ENCODE results near the gene OSTN. TPM values are rescaled to one million over a fixed set of nuclear protein-coding genes. Genes with fewer than 3 reads are reported as not detected.
"Not testable (repeated sequence)": the region's sequence is repeated elsewhere in the genome, so short reads cannot be mapped to it uniquely, and the experiment has no call there.

OSTN gene
- polyA plus RNA-seq, 1 donor from 2014 or later, result 0.17 TPM

DNA sequence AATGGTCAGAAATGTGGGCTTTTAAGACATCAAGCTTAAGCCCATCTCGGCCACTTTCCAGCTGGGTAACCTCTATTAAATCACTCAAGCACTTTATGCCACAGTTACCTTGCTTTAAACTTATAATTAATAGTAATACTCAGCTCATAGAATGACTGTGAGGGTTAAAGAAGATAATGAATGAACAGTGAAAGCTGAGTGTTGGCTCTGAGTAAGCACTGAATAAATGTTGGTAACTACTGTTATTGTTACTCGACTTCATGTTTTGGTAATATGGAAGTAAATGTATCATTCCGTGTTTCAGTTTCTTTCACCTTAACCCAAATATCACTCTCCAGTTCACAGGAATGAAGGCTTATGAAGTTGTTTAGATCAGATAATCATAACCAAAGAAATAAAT, 23.9 kb upstream of the OSTN start:
- no peaks in the 10 kb centered on the region for H3K79me2 ChIP-seq (replicated peaks; ENCODE audit: insufficient read depth, low read length)
- H4K20me1 ChIP-seq (ENCODE audit: insufficient read depth), result no peaks in the 10 kb centered on the region
- H3K36me3 ChIP-seq (ENCODE audit: insufficient read depth, low read length), result no peaks in the 10 kb centered on the region
- H3K9ac ChIP-seq (ENCODE audit: low read length), result no peak overlapping the region
- no peak overlapping the region for H3K4me3 ChIP-seq (ENCODE audit: low read length)
- H3K9me3 ChIP-seq (ENCODE audit: low read length), result no peaks in the 10 kb centered on the region
- no peaks in the 10 kb centered on the region for H3K27me3 ChIP-seq (ENCODE audit: insufficient read depth, low read depth, low read length)
- H3K4me2 ChIP-seq (ENCODE audit: low read length), result no peak overlapping the region
- TF ChIP-seq SMC3 (conservative IDR thresholded peaks at IDR 0.05; ENCODE audit: poor library complexity) (no peak), TAF1 (IDR thresholded peaks at IDR 0.05; ENCODE audit: low read depth) (no peak), POLR2AphosphoS5 (IDR thresholded peaks at IDR 0.05) (no peak), MXI1 (conservative IDR thresholded peaks at IDR 0.05; ENCODE audit: poor library complexity, severe bottlenecking) (no peak), EP300 (conservative IDR thresholded peaks at IDR 0.05; ENCODE audit: poor library complexity, severe bottlenecking) (no peak), RAD21 (conservative IDR thresholded peaks at IDR 0.05) (no peak), EZH2 (IDR thresholded peaks at IDR 0.05; ENCODE audit: borderline replicate concordance, insufficient read depth, low read length, poor library complexity, severe bottlenecking) (no peak)
- TF ChIP-seq, protein P1, sequence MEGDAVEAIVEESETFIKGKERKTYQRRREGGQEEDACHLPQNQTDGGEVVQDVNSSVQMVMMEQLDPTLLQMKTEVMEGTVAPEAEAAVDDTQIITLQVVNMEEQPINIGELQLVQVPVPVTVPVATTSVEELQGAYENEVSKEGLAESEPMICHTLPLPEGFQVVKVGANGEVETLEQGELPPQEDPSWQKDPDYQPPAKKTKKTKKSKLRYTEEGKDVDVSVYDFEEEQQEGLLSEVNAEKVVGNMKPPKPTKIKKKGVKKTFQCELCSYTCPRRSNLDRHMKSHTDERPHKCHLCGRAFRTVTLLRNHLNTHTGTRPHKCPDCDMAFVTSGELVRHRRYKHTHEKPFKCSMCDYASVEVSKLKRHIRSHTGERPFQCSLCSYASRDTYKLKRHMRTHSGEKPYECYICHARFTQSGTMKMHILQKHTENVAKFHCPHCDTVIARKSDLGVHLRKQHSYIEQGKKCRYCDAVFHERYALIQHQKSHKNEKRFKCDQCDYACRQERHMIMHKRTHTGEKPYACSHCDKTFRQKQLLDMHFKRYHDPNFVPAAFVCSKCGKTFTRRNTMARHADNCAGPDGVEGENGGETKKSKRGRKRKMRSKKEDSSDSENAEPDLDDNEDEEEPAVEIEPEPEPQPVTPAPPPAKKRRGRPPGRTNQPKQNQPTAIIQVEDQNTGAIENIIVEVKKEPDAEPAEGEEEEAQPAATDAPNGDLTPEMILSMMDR (IDR thresholded peaks at IDR 0.05; ENCODE audit: poor library complexity, severe bottlenecking), result no peak
- TF ChIP-seq, protein P2, sequence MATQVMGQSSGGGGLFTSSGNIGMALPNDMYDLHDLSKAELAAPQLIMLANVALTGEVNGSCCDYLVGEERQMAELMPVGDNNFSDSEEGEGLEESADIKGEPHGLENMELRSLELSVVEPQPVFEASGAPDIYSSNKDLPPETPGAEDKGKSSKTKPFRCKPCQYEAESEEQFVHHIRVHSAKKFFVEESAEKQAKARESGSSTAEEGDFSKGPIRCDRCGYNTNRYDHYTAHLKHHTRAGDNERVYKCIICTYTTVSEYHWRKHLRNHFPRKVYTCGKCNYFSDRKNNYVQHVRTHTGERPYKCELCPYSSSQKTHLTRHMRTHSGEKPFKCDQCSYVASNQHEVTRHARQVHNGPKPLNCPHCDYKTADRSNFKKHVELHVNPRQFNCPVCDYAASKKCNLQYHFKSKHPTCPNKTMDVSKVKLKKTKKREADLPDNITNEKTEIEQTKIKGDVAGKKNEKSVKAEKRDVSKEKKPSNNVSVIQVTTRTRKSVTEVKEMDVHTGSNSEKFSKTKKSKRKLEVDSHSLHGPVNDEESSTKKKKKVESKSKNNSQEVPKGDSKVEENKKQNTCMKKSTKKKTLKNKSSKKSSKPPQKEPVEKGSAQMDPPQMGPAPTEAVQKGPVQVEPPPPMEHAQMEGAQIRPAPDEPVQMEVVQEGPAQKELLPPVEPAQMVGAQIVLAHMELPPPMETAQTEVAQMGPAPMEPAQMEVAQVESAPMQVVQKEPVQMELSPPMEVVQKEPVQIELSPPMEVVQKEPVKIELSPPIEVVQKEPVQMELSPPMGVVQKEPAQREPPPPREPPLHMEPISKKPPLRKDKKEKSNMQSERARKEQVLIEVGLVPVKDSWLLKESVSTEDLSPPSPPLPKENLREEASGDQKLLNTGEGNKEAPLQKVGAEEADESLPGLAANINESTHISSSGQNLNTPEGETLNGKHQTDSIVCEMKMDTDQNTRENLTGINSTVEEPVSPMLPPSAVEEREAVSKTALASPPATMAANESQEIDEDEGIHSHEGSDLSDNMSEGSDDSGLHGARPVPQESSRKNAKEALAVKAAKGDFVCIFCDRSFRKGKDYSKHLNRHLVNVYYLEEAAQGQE (IDR thresholded peaks at IDR 0.05; ENCODE audit: borderline replicate concordance), result no peak
- no peak overlapping the region for H3K27ac ChIP-seq (ENCODE audit: low read length)
- H3F3A ChIP-seq (ENCODE audit: insufficient read depth, low read length, poor library complexity, severe bottlenecking), result no peaks in the 10 kb centered on the region
- H2AFZ ChIP-seq (ENCODE audit: low read depth, low read length), result no peak overlapping the region
- no peaks in the 10 kb centered on the region for H3K9me2 ChIP-seq (ENCODE audit: insufficient read depth, low read length)

DNA sequence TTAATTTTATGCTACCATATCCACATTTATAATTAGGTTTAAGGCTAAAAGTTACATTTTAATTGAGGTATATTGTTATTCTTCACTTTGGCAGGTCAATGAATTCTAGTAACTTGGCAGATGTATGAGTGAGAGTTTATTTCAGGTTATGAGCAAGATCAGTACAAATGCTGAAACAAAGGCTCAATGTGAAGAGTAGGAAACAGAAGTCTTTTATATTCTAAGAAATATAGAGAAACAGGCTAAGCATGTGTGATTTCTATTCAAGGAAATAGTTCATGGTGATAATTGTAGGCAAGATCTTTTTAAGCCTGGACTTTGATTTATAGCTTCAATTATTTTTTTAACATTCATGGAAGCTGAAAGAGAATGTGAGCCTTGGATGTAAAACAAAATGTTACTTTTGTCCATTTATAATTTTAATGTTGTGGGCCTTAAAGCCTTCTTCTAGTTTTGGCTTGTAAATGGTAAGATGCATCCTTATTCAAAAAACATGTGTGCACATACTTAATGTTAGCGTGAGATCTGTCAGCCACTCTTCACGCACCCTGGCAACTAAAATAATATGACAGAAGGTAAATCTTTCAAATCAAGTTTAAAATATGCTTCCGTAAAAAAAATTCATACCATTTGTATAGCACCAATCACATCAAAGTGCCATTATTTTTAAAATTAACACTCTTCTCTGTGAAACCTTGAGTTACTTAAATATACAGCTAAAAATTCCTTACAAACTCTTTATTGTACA, 22.8 kb upstream of the OSTN start:
- Histone ChIP-seq H3K79me2 (replicated peaks; ENCODE audit: insufficient read depth, low read length) (no peaks in the 10 kb centered on the region), H4K20me1 (ENCODE audit: insufficient read depth) (no peaks in the 10 kb centered on the region), H2AFZ (ENCODE audit: low read depth, low read length) (no peak overlapping the region), H3K27me3 (ENCODE audit: insufficient read depth, low read depth, low read length) (no peaks in the 10 kb centered on the region), H3K9me3 (ENCODE audit: low read length) (no peaks in the 10 kb centered on the region), H3K4me2 (ENCODE audit: low read length) (no peak overlapping the region), H3K9me2 (ENCODE audit: insufficient read depth, low read length) (no peaks in the 10 kb centered on the region), H3K36me3 (ENCODE audit: insufficient read depth, low read length) (no peaks in the 10 kb centered on the region), H3K27ac (ENCODE audit: low read length) (no peak overlapping the region), H3K4me3 (ENCODE audit: low read length) (no peak overlapping the region), H3K9ac (ENCODE audit: low read length) (no peak overlapping the region), H3F3A (ENCODE audit: insufficient read depth, low read length, poor library complexity, severe bottlenecking) (no peaks in the 10 kb centered on the region)
- TF ChIP-seq RAD21 (conservative IDR thresholded peaks at IDR 0.05) (no peak), SMC3 (conservative IDR thresholded peaks at IDR 0.05; ENCODE audit: poor library complexity) (no peak), POLR2AphosphoS5 (IDR thresholded peaks at IDR 0.05) (no peak), TAF1 (IDR thresholded peaks at IDR 0.05; ENCODE audit: low read depth) (no peak), MXI1 (conservative IDR thresholded peaks at IDR 0.05; ENCODE audit: poor library complexity, severe bottlenecking) (no peak), EP300 (conservative IDR thresholded peaks at IDR 0.05; ENCODE audit: poor library complexity, severe bottlenecking) (no peak)
- TF ChIP-seq, protein P2 (IDR thresholded peaks at IDR 0.05; ENCODE audit: borderline replicate concordance), result no peak
- TF ChIP-seq, protein P1 (IDR thresholded peaks at IDR 0.05; ENCODE audit: poor library complexity, severe bottlenecking), result no peak

DNA sequence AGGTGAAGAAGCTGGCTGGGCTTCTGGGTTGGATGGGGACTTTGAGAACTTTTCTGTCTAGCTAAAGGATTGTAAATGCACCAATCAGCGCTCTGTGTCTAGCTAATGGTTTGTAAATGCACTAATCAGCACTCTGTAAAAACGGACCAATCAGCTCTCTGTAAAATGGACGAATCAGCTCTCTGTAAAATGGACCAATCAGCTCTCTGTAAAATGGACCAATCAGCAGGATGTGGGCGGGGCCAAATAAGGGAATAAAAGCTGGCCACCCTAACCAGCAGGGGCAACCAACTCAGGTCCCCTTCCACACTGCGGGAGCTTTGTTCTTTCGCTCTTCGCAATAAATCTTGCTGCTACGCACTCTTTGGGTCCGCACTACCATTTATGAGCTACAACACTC, 13.7 kb upstream of the OSTN start:
- not testable (repeated sequence) for H3K9me3 ChIP-seq (ENCODE audit: low read length); H3K4me2 ChIP-seq (ENCODE audit: low read length); H2AFZ ChIP-seq (ENCODE audit: low read depth, low read length); H3K36me3 ChIP-seq (ENCODE audit: insufficient read depth, low read length); H3K4me3 ChIP-seq (ENCODE audit: low read length); H3K9ac ChIP-seq (ENCODE audit: low read length); H3K9me2 ChIP-seq (ENCODE audit: insufficient read depth, low read length); H3F3A ChIP-seq (ENCODE audit: insufficient read depth, low read length, poor library complexity, severe bottlenecking); H4K20me1 ChIP-seq (ENCODE audit: insufficient read depth); H3K27me3 ChIP-seq (ENCODE audit: insufficient read depth, low read depth, low read length); H3K79me2 ChIP-seq (replicated peaks; ENCODE audit: insufficient read depth, low read length); H3K27ac ChIP-seq (ENCODE audit: low read length)

All from neural cell (in vitro differentiated cells).